H1 (cell line): Measurements from ENCODE around the gene GPA33. TPM values are rescaled to one million over a fixed set of nuclear protein-coding genes. Genes with fewer than 3 reads are reported as not detected.

Experiments
- CTCF ChIA-PET: fragments of 300-600 bp; sonication (Branson Sonifier 250); formaldehyde crosslinking; loops from one replicate; lab custom pipeline; 2021; ENCODE audit not compliant: partially characterized antibody; lab: Charles Lee
- POLR2A ChIA-PET: fragments of 300-600 bp; sonication (Branson Sonifier 250); formaldehyde crosslinking; loops from one replicate; lab custom pipeline; 2021; ENCODE audit warnings: inconsistent platforms; ENCODE audit not compliant: partially characterized antibody; lab: Charles Lee
- DNase-seq, 2 experiments: peaks; one replicate each; pipeline versions ENCODE4 v3.0.0 to v3.0.0-alpha.2; 2010 to 2022; ENCODE audit warnings: low spot score in 2 of 2, low read depth in 1 of 2, mixed read lengths in 1 of 2
- FAIRE-seq: peaks from 2 replicates; lab custom pipeline; 2011; peaks lifted over from hg19 to GRCh38; lab: Jason Lieb, UNC
- H2AFZ ChIP-seq: 2 replicates; pipeline ENCODE4 v1.8.1; 2012; ENCODE audit warnings: low read length, inconsistent platforms
- H2AK5ac ChIP-seq: 2 replicates; pipeline ENCODE4 v1.6.1; 2013; ENCODE audit warnings: low read depth, low read length
- H2BK120ac ChIP-seq: replicated peaks from 2 replicates; pipeline ENCODE3; 2013; ENCODE audit warnings: low read depth, low read length, inconsistent platforms
- H2BK12ac ChIP-seq: 2 replicates; pipeline ENCODE4 v1.6.1; 2013; ENCODE audit warnings: low read depth, low read length
- H2BK15ac ChIP-seq: 2 replicates; pipeline ENCODE4 v1.6.1; 2013; ENCODE audit warnings: low read length
- H2BK20ac ChIP-seq: 2 replicates; pipeline ENCODE4 v1.6.1; 2013; ENCODE audit warnings: low read length
- H2BK5ac ChIP-seq: 2 replicates; pipeline ENCODE4 v1.6.1; 2013; ENCODE audit warnings: low read depth, low read length
- H3K14ac ChIP-seq: 2 replicates; pipeline ENCODE4 v1.6.1; 2013; ENCODE audit warnings: inconsistent platforms; ENCODE audit not compliant: insufficient read length
- H3K18ac ChIP-seq: 2 replicates; pipeline ENCODE4 v1.6.1; 2013; ENCODE audit warnings: low read length; ENCODE audit errors: extremely low read depth
- H3K23ac ChIP-seq: 2 replicates; pipeline ENCODE4 v1.6.1; 2013; ENCODE audit warnings: inconsistent platforms; ENCODE audit not compliant: insufficient read length
- H3K23me2 ChIP-seq: 2 replicates; pipeline ENCODE4 v1.6.1; 2013; ENCODE audit warnings: low read depth, low read length
- H3K27ac ChIP-seq: 2 replicates; pipeline ENCODE4 v1.6.1; 2011; ENCODE audit warnings: low read depth, low read length, inconsistent platforms
- H3K27me3 ChIP-seq, 4 experiments: replicated peaks in 1 of 4; 1 replicate in 1 of 4; 2 replicates in 3 of 4; pipeline versions ENCODE4 v1.6.1 to v1.8.1; 2011 to 2013; ENCODE audit warnings: low read length in 3 of 4, mild to moderate bottlenecking in 3 of 4, inconsistent platforms in 2 of 4, mixed read lengths in 2 of 4, moderate library complexity in 1 of 4; ENCODE audit not compliant: control insufficient read depth in 3 of 4, insufficient read depth in 3 of 4; ENCODE audit errors: extremely low read depth in 1 of 4
- H3K36me3 ChIP-seq, 4 experiments: 2 replicates each; pipeline versions ENCODE4 v1.6.1 to v1.8.1; 2011 to 2013; ENCODE audit warnings: mild to moderate bottlenecking in 4 of 4, low read length in 3 of 4, moderate library complexity in 2 of 4, control low read depth in 1 of 4, inconsistent platforms in 1 of 4; ENCODE audit not compliant: insufficient read depth in 4 of 4, control insufficient read depth in 2 of 4
- H3K4ac ChIP-seq: replicated peaks from 2 replicates; pipeline ENCODE3; 2013; ENCODE audit warnings: low read length, low read depth, mixed read lengths, inconsistent platforms; ENCODE audit not compliant: insufficient read length
- H3K4me1 ChIP-seq, 4 experiments: replicated peaks in 1 of 4; 1 replicate in 1 of 4; 2 replicates in 3 of 4; pipeline versions ENCODE4 v1.6.1 to v1.8.1; 2011 to 2013; ENCODE audit warnings: low read length in 3 of 4, inconsistent platforms in 2 of 4, mixed read lengths in 1 of 4; ENCODE audit not compliant: insufficient read depth in 4 of 4, control insufficient read depth in 3 of 4
- H3K4me2 ChIP-seq, 2 experiments: 2 replicates each; pipeline versions ENCODE4 v1.6.1 to v1.8.1; 2011 to 2013; ENCODE audit warnings: low read depth in 2 of 2, low read length in 2 of 2, control low read depth in 1 of 2, inconsistent platforms in 1 of 2, mild to moderate bottlenecking in 1 of 2; ENCODE audit not compliant: insufficient read depth in 1 of 2
- H3K4me3 ChIP-seq, 4 experiments: fragments of 200-600, 300-600 bp in 1 of 4; sonication (generic), shearing (Covaris generic), sonication (Bioruptor Twin) in 1 of 4; 2 replicates each; pipeline versions ENCODE4 v1.5.1 to v1.8.1; 2011 to 2016; ENCODE audit warnings: low read length in 4 of 4, low read depth in 3 of 4, control low read depth in 2 of 4, inconsistent platforms in 2 of 4, mild to moderate bottlenecking in 2 of 4, mixed read lengths in 1 of 4, moderate library complexity in 1 of 4; ENCODE audit not compliant: insufficient read depth in 2 of 4; ENCODE audit errors: extremely low read depth in 1 of 4
- H3K56ac ChIP-seq: replicated peaks from 2 replicates; pipeline ENCODE3; 2013; ENCODE audit warnings: low read depth, mild to moderate bottlenecking, mixed read lengths, low read length, inconsistent platforms; ENCODE audit not compliant: insufficient read length
- H3K79me1 ChIP-seq: 2 replicates; pipeline ENCODE4 v1.6.1; 2013; ENCODE audit warnings: low read depth, low read length, control low read depth
- H3K79me2 ChIP-seq, 2 experiments: 2 replicates each; pipeline versions ENCODE4 v1.6.1 to v1.8.1; 2012 to 2013; ENCODE audit warnings: low read length in 2 of 2, mild to moderate bottlenecking in 2 of 2, inconsistent platforms in 1 of 2; ENCODE audit not compliant: insufficient read depth in 2 of 2, control insufficient read depth in 1 of 2
- H3K9ac ChIP-seq, 4 experiments: replicated peaks in 1 of 4; 1 replicate in 1 of 4; 2 replicates in 3 of 4; pipeline versions ENCODE4 v1.6.1 to v1.8.1; 2011 to 2013; ENCODE audit warnings: low read depth in 3 of 4, low read length in 3 of 4, control low read depth in 2 of 4, mild to moderate bottlenecking in 2 of 4, moderate library complexity in 2 of 4, inconsistent platforms in 1 of 4; ENCODE audit errors: extremely low read depth in 1 of 4
- H3K9me3 ChIP-seq, 2 experiments: 2 replicates each; pipeline versions ENCODE4 v1.6.1 to v1.8.1; 2012 to 2013; ENCODE audit warnings: mild to moderate bottlenecking in 2 of 2, moderate library complexity in 2 of 2, control low read depth in 1 of 2, inconsistent platforms in 1 of 2, low read depth in 1 of 2, low read length in 1 of 2, mixed read lengths in 1 of 2; ENCODE audit not compliant: insufficient read depth in 2 of 2
- H4K20me1 ChIP-seq, 2 experiments: replicated peaks in 1 of 2; 2 replicates each; pipeline versions ENCODE3 to v1.8.1; 2011 to 2013; ENCODE audit warnings: inconsistent platforms in 2 of 2, low read length in 2 of 2, mild to moderate bottlenecking in 1 of 2; ENCODE audit not compliant: insufficient read depth in 2 of 2, control insufficient read depth in 1 of 2
- H4K5ac ChIP-seq: 2 replicates; pipeline ENCODE4 v1.6.1; 2013; ENCODE audit warnings: low read length, low read depth, mixed read lengths, inconsistent platforms; ENCODE audit not compliant: insufficient read length
- H4K8ac ChIP-seq: 2 replicates; pipeline ENCODE4 v1.8.0; 2013; ENCODE audit warnings: mild to moderate bottlenecking, moderate library complexity, low read length, inconsistent platforms; ENCODE audit not compliant: insufficient read depth; ENCODE audit errors: extremely low read depth
- H4K91ac ChIP-seq: replicated peaks from 2 replicates; pipeline ENCODE3; 2013; ENCODE audit warnings: low read length, mixed read lengths, inconsistent platforms; ENCODE audit not compliant: insufficient read length
- GABPA ChIP-seq: IDR thresholded peaks from 2 replicates; pipeline ENCODE4 v1.6.1; 2011; ENCODE audit warnings: mild to moderate bottlenecking, low read length, moderate library complexity, borderline replicate concordance; ENCODE audit not compliant: insufficient read depth
- SIRT6 ChIP-seq: IDR thresholded peaks from one replicate; pipeline ENCODE4 v1.7.1; 2012; ENCODE audit warnings: low read length, inconsistent platforms
- WGBS, 2 experiments: shearing (Covaris generic) in 1 of 2; methylation state at CpG; one replicate each; pipeline versions ENCODE4 v1.1.6 to v1.1.7; 2013 to 2015; ENCODE audit warnings: low lambda C conversion rate in 2 of 2, mixed read lengths in 2 of 2, inconsistent platforms in 1 of 2, low coverage in 1 of 2, missing lambda C conversion rate in 1 of 2; ENCODE audit not compliant: insufficient replicate concordance in 2 of 2, insufficient coverage in 1 of 2, insufficient read length in 1 of 2; ENCODE audit errors: extremely low coverage in 1 of 2, missing lambda C conversion rate in 1 of 2; 5-methylcytosine and 5-hydroxymethylcytosine counted together
- polyA plus RNA-seq, 7 experiments: library from polyadenylated mRNA; depleted of rRNA in 3 of 7; stranded (reverse) in 5 of 7; unstranded in 2 of 7; fragments of >200 nt in 5 of 7; fragments of 200-250 nt in 2 of 7; gene quantifications; 1 replicate in 5 of 7; 2 replicates in 1 of 7; 4 replicates in 1 of 7; pipeline versions ENCODE4 v1.2.1 to v1.2.3, GENCODE V29; 2011 to 2013; ENCODE audit warnings: missing spikeins in 2 of 7, mixed read lengths in 2 of 7
- total RNA-seq: library from RNA; stranded (reverse); fragmentation: NEBNext Ultra II Directional; extraction: Animal tissue kit (Norgen Biotek cat#: 25700); gene quantifications from 2 replicates; pipeline ENCODE4 v1.2.1, GENCODE V29; 2021

GPA33 gene
- total and polyA plus RNA-seq, 2 of the 8 experiments (the other 6 are each of a cell fraction or from before 2014, with no cell fraction given), result 0.19 to 0.67 TPM

DNA sequence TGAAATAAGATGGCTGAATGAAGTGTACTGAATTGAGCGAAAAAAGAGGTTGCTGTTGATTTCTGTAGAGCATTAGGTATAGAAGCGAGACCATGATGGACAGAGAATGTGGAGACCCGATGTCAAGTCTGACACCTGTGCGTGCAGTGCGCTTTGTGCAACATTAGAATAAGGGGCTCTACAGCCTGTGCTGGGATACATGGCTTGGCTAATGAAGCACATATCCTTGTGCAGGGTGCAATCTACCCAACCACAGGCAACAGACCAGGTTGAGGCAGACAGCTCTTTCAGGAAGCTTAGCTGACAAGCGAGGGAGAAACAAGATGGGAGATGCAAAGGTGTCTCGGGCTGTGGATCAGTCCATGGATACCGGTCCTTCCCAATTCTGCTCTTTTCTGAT, 18.9 kb downstream of the GPA33 start:
- Histone ChIP-seq H4K20me1 (no peaks in the 10 kb centered on the region), H3K27me3 (no peaks in the 10 kb centered on the region), H3K14ac (no peak overlapping the region), H3K23ac (no peak overlapping the region), H2BK12ac (no peak overlapping the region), H3K4me1 (peaks cover 0 to 2% (median 0%) of the 10 kb centered on the region in 4 experiments; a peak in 1 of 7 replicates), H3K23me2 (no peaks in the 10 kb centered on the region), H3K9me3 (no peaks in the 10 kb centered on the region), H4K5ac (no peak overlapping the region), H3K9ac (no peak overlapping the region), H2BK15ac (no peak overlapping the region), H2BK5ac (no peak overlapping the region), H3K56ac (no peak overlapping the region), H3K36me3 (no peaks in the 10 kb centered on the region), H3K18ac (no peak overlapping the region), H2AFZ (no peak overlapping the region), H2BK120ac (no peak overlapping the region), H3K4me3 (no peak overlapping the region), H3K27ac (no peak overlapping the region), H2AK5ac (no peak overlapping the region), H2BK20ac (no peak overlapping the region), H3K4me2 (no peak overlapping the region), H4K8ac (no peak overlapping the region), H3K79me2 (no peaks in the 10 kb centered on the region), H3K79me1 (no peaks in the 10 kb centered on the region), H3K4ac (no peak overlapping the region), H4K91ac (no peak overlapping the region)
- FAIRE-seq (no peak), DNase-seq (no peak)
- POLR2A ChIA-PET, result no interaction called here
- WGBS, 2 experiments, result 95% methylated on average over 8 of the region's 8 CpGs; no CpG with 5 or more reads in 1 of the 2 experiments
- CTCF ChIA-PET, result interaction anchor here (0.7 to 1.4 kb wide), 4 partner anchors 11 to 51 kb away, joined by 3 to 4 read pairs (median 4); no protein-coding TSS in a partner anchor
- TF ChIP-seq SIRT6, result no peak
- no peak for TF ChIP-seq GABPA
